Natural killer cell (primary cell): Measurements from ENCODE around the gene TEP1. TPM values are rescaled to one million over a fixed set of nuclear protein-coding genes. Genes with fewer than 3 reads are reported as not detected.
A peak's percentile ranks its signal among the peaks of the same experiment; 100 is the strongest.

Experiments
- ATAC-seq, 3 donors: fragments of 150-1000 bp in 2 of 3; fragments of 200-7000 bp in 1 of 3; cut with Tn5 transposase; 1 replicate in 1 of 3; 2 replicates in 2 of 3; pipeline ENCODE4 v1.10.0; 2021; ENCODE audit warnings: mild to moderate bottlenecking in 2 of 3, moderate library complexity in 2 of 3
- DNase-seq, 2 donors: peaks; one replicate each; pipeline versions ENCODE4 v3.0.0 to v3.0.0-alpha.2; 2013 to 2021; ENCODE audit warnings: mixed read lengths in 1 of 2
- H3K27ac ChIP-seq: one replicate; pipeline ENCODE4 v1.5.1; 2013; ENCODE audit warnings: mild to moderate bottlenecking, low read length
- H3K27me3 ChIP-seq: one replicate; pipeline ENCODE4 v1.6.1; 2013; ENCODE audit warnings: low read length; ENCODE audit not compliant: control insufficient read depth, insufficient read depth
- H3K36me3 ChIP-seq: one replicate; pipeline ENCODE4 v1.6.1; 2013; ENCODE audit warnings: low read length; ENCODE audit not compliant: control insufficient read depth, insufficient read depth
- H3K4me1 ChIP-seq: one replicate; pipeline ENCODE4 v1.6.1; 2013; ENCODE audit warnings: low read length; ENCODE audit not compliant: control insufficient read depth, insufficient read depth
- H3K4me3 ChIP-seq: one replicate; pipeline ENCODE4 v1.5.1; 2013; ENCODE audit warnings: low read length
- H3K9me3 ChIP-seq: one replicate; pipeline ENCODE4 v1.6.1; 2013; ENCODE audit warnings: low read length; ENCODE audit not compliant: control insufficient read depth, insufficient read depth
- H3K27ac Mint-ChIP-seq, 2 donors: one replicate each; pipeline ENCODE4 v1.8.0; 2022; ENCODE audit warnings: mild to moderate bottlenecking in 2 of 2, mixed read lengths in 2 of 2, moderate library complexity in 1 of 2
- H3K27me3 Mint-ChIP-seq, 2 donors: one replicate each; pipeline ENCODE4 v1.8.0; 2022; ENCODE audit warnings: low read depth in 2 of 2, mixed read lengths in 2 of 2
- H3K36me3 Mint-ChIP-seq: one replicate; pipeline ENCODE4 v1.8.0; 2022; ENCODE audit warnings: mixed read lengths
- H3K4me1 Mint-ChIP-seq, 2 donors: one replicate each; pipeline ENCODE4 v1.8.0; 2022; ENCODE audit warnings: mixed read lengths in 2 of 2
- H3K4me3 Mint-ChIP-seq: one replicate; pipeline ENCODE4 v1.8.0; 2022; ENCODE audit warnings: mild to moderate bottlenecking, moderate library complexity, mixed read lengths
- H3K9me3 Mint-ChIP-seq, 2 donors: one replicate each; pipeline ENCODE4 v1.8.0; 2022; ENCODE audit warnings: mixed read lengths in 2 of 2
- CTCF ChIP-seq: fragments of 200-600 bp; IDR thresholded peaks from one replicate; pipeline ENCODE4 v1.8.0; 2022; ENCODE audit warnings: antibody characterized with exemption
- WGBS: methylation state at CpG from one replicate; pipeline ENCODE4 v1.1.7; 2013; ENCODE audit warnings: missing lambda C conversion rate; ENCODE audit not compliant: insufficient coverage; 5-methylcytosine and 5-hydroxymethylcytosine counted together
- intact Hi-C: fragments of 100-400 bp; cut with micrococcal nuclease; formaldehyde crosslinking; loops from one replicate; pipeline ENCODE4 v1.14.2; 2022
- total RNA-seq, 4 donors: library from RNA; stranded (reverse); fragments of 120-200 nt in 1 of 4; gene quantifications; one replicate each; pipeline versions ENCODE4 v1.2.3 to v1.2.4, GENCODE V29; 2013 to 2022

TEP1 gene
- total RNA-seq, 3 donors from 2014 or later (not counting 1 experiment from before 2014, with no cell fraction given) = 76.3 to 83.2 (median 80.8) TPM

GRCh38 chr14:20377171-20377570 lies 36.1 kb downstream of the TEP1 start:
- DNase-seq = no peak
- WGBS = 100% methylated on average over 1 of the region's 2 CpGs
- intact Hi-C loops = no loop called here
- H3K27ac ChIP-seq = no peak overlapping the region
- H3K27me3 Mint-ChIP-seq = no peaks in the 10 kb centered on the region
- no peak overlapping the region for H3K27ac Mint-ChIP-seq
- peaks cover 37% of the 10 kb centered on the region for H3K36me3 Mint-ChIP-seq
- no peaks in the 10 kb centered on the region for H3K4me1 Mint-ChIP-seq
- H3K36me3 ChIP-seq = peaks cover 95% of the 10 kb centered on the region
- H3K9me3 Mint-ChIP-seq = no peaks in the 10 kb centered on the region
- H3K4me3 ChIP-seq = no peak overlapping the region
- no peak for ATAC-seq
- TF ChIP-seq CTCF = no peak
- no peaks in the 10 kb centered on the region for H3K9me3 ChIP-seq
- H3K27me3 ChIP-seq = no peaks in the 10 kb centered on the region
- no peak overlapping the region for H3K4me3 Mint-ChIP-seq
- H3K4me1 ChIP-seq = no peaks in the 10 kb centered on the region

GRCh38 chr14:20376071-20376588 lies 37.2 kb downstream of the TEP1 start:
- DNase-seq (no peak), ATAC-seq (no peak)
- Mint-ChIP-seq H3K9me3 (no peaks in the 10 kb centered on the region), H3K4me3 (no peak overlapping the region), H3K4me1 (no peaks in the 10 kb centered on the region), H3K36me3 (peaks cover 44% of the 10 kb centered on the region), H3K27ac (peak overlapping the region; percentile 48 to 60), H3K27me3 (no peaks in the 10 kb centered on the region)
- Histone ChIP-seq H3K9me3 (no peaks in the 10 kb centered on the region), H3K36me3 (peaks cover 95% of the 10 kb centered on the region), H3K27ac (no peak overlapping the region), H3K4me3 (no peak overlapping the region), H3K27me3 (no peaks in the 10 kb centered on the region), H3K4me1 (no peaks in the 10 kb centered on the region)
- TF ChIP-seq CTCF = no peak
- intact Hi-C loops = no loop called here
- WGBS = 98% methylated on average over 12 of the region's 12 CpGs

GRCh38 chr14:20375471-20375870 lies 37.8 kb downstream of the TEP1 start:
- ATAC-seq (no peak), DNase-seq (no peak)
- intact Hi-C loops = no loop called here
- Histone ChIP-seq H3K9me3 (no peaks in the 10 kb centered on the region), H3K27ac (no peak overlapping the region), H3K4me3 (no peak overlapping the region), H3K36me3 (peaks cover 95% of the 10 kb centered on the region), H3K4me1 (no peaks in the 10 kb centered on the region), H3K27me3 (no peaks in the 10 kb centered on the region)
- TF ChIP-seq CTCF = no peak
- Mint-ChIP-seq H3K27me3 (no peaks in the 10 kb centered on the region), H3K27ac (peak overlapping the region; percentile 48 to 60), H3K4me3 (no peak overlapping the region), H3K4me1 (no peaks in the 10 kb centered on the region), H3K9me3 (no peaks in the 10 kb centered on the region), H3K36me3 (peaks cover 41% of the 10 kb centered on the region)
- 97% methylated on average over 3 of the region's 3 CpGs for WGBS

GRCh38 chr14:20372796-20373195 lies 40.5 kb downstream of the TEP1 start:
- H3K27me3 Mint-ChIP-seq = no peaks in the 10 kb centered on the region
- no peaks in the 10 kb centered on the region for H3K9me3 Mint-ChIP-seq
- ATAC-seq (no peak), DNase-seq (no peak)
- no peaks in the 10 kb centered on the region for H3K4me1 Mint-ChIP-seq
- WGBS = 66% methylated on average over 5 of the region's 5 CpGs
- no peak overlapping the region for H3K4me3 Mint-ChIP-seq
- Histone ChIP-seq H3K4me1 (no peaks in the 10 kb centered on the region), H3K27ac (no peak overlapping the region), H3K4me3 (no peak overlapping the region), H3K36me3 (peaks cover 84% of the 10 kb centered on the region), H3K9me3 (no peaks in the 10 kb centered on the region), H3K27me3 (no peaks in the 10 kb centered on the region)
- no peak for TF ChIP-seq CTCF
- H3K36me3 Mint-ChIP-seq = peaks cover 37% of the 10 kb centered on the region
- H3K27ac Mint-ChIP-seq = no peak overlapping the region
- intact Hi-C loops = no loop called here
